A673 (cell line): ENCODE data around the gene PYM1.

Source experiments
- EZH2 ChIP-seq: fragments of 200-600 bp; sonication (generic); IDR thresholded peaks from 2 replicates; pipeline ENCODE4 v1.6.1; 2017; ENCODE audit warnings: borderline replicate concordance, low read depth, mild to moderate bottlenecking, mixed read lengths, antibody characterized with exemption, low read length; ENCODE audit not compliant: poor library complexity, severe bottlenecking
- TF ChIP-seq, protein P1 (sequence below): fragments of 300-800, 200-600 bp; sonication (generic); conservative IDR thresholded peaks from 2 replicates; pipeline ENCODE4 v1.5.1; 2017; ENCODE audit warnings: low read depth, mild to moderate bottlenecking, antibody characterized with exemption, low read length, moderate library complexity, mixed read lengths

DNA sequence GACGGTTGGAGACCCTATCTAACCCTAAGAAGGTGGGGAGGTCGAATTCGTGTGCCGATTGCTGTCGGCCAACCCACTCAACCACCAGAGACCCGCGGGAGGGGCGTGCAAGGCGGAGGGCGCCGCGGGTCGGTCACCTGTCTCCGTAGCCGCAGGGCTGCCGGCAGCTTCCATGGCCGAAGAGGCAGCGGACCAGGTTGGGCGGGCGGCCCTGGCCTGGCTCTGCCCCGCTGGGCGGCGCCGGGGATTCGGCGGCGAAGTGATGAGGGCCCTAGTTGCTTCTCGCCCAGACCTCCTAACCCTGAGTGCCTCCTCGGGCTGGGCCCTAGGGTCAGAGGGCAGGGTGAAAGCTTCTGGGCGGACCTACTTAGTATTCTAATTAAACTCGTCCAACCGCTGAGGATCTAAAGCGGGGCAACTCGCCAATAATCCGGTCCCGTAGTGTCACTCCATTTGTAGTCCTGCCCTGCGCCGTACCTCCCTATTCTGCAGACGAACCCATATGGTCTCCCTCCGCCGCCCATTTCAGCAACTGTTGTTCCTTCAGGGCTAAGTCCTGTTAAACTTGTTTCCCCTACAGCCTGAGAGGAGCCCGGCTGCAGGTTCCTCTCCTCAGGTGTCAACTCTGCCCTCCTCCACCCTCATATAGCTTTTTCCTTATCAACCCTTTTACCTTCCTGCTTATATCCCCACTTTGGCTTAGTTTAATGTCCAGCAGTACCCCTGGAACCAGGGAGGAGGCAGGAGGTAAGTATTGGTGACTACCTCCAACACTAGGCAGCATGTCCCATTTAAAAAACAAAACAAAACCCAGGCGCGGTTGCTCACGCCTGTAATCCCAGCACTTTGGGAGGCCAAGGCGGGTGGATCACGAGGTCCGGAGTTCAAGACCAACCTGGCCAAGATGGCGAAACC is at the start of gene PYM1:
- TF ChIP-seq EZH2, result no peak
- TF ChIP-seq, protein P1, sequence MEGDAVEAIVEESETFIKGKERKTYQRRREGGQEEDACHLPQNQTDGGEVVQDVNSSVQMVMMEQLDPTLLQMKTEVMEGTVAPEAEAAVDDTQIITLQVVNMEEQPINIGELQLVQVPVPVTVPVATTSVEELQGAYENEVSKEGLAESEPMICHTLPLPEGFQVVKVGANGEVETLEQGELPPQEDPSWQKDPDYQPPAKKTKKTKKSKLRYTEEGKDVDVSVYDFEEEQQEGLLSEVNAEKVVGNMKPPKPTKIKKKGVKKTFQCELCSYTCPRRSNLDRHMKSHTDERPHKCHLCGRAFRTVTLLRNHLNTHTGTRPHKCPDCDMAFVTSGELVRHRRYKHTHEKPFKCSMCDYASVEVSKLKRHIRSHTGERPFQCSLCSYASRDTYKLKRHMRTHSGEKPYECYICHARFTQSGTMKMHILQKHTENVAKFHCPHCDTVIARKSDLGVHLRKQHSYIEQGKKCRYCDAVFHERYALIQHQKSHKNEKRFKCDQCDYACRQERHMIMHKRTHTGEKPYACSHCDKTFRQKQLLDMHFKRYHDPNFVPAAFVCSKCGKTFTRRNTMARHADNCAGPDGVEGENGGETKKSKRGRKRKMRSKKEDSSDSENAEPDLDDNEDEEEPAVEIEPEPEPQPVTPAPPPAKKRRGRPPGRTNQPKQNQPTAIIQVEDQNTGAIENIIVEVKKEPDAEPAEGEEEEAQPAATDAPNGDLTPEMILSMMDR, result no peak
